ENCODE measurements around the gene OR1S2. TPM values are rescaled to one million over a fixed set of nuclear protein-coding genes. Genes with fewer than 3 reads are reported as not detected.

Gene OR1S2
- total RNA-seq, 1 donor from 2014 or later: not detected

DNA sequence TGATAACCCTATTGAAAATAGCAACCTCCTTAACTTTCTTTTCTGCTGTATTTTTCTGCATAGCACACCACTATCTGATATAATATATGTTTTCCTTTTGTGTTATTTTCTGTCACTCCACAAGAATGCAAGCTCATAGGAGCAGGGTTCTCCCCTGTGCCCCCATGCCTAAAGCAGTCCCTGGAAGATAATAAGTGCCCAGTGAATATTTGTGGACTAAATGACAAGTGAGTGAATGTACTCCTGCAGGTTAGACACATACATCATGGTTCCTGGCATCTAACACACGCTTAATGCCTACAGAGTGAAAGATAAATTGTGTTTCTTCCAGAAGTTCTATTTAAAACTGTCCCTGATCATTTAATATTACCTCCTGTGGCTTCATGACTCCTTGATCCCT is 39.0 kb downstream of the OR1S2 start:
- TF ChIP-seq, protein P1, sequence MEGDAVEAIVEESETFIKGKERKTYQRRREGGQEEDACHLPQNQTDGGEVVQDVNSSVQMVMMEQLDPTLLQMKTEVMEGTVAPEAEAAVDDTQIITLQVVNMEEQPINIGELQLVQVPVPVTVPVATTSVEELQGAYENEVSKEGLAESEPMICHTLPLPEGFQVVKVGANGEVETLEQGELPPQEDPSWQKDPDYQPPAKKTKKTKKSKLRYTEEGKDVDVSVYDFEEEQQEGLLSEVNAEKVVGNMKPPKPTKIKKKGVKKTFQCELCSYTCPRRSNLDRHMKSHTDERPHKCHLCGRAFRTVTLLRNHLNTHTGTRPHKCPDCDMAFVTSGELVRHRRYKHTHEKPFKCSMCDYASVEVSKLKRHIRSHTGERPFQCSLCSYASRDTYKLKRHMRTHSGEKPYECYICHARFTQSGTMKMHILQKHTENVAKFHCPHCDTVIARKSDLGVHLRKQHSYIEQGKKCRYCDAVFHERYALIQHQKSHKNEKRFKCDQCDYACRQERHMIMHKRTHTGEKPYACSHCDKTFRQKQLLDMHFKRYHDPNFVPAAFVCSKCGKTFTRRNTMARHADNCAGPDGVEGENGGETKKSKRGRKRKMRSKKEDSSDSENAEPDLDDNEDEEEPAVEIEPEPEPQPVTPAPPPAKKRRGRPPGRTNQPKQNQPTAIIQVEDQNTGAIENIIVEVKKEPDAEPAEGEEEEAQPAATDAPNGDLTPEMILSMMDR (IDR thresholded peaks at IDR 0.05; ENCODE audit: unreplicated experiment): no peak
- no peak for DNase-seq (ENCODE audit: low spot score, unreplicated experiment)
- Mint-ChIP-seq H3K4me3 (ENCODE audit: low read depth) (no peak overlapping the region), H3K27me3 (no peaks in the 10 kb centered on the region), H3K9me3 (ENCODE audit: low read depth) (no peaks in the 10 kb centered on the region), H3K4me1 (ENCODE audit: low read depth) (peaks cover 24% of the 10 kb centered on the region), H3K27ac (no peak overlapping the region), H3K36me3 (ENCODE audit: insufficient read depth) (no peaks in the 10 kb centered on the region)

- Mint-ChIP-seq H3K27me3 (no peaks in the 10 kb centered on the region), H3K4me1 (ENCODE audit: low read depth) (peaks cover 24% of the 10 kb centered on the region), H3K4me3 (ENCODE audit: low read depth) (no peak overlapping the region), H3K27ac (no peak overlapping the region), H3K36me3 (ENCODE audit: insufficient read depth) (no peaks in the 10 kb centered on the region), H3K9me3 (ENCODE audit: low read depth) (no peaks in the 10 kb centered on the region)
- TF ChIP-seq, protein P1 (IDR thresholded peaks at IDR 0.05; ENCODE audit: unreplicated experiment): no peak
- no peak for DNase-seq (ENCODE audit: low spot score, unreplicated experiment)
Measured at GRCh38 chr11:58164389-58164788, 39.6 kb downstream of the OR1S2 start.

Other genes starting within 250 kb of the OR1S2 start
- gene OR9Q1, start 180.3 kb downstream of the OR1S2 start, total RNA-seq: not detected in 2 replicates
- not detected in 2 replicates for gene OR6Q1, start 173.2 kb downstream of the OR1S2 start, total RNA-seq
- not detected in 2 replicates for gene OR9I1, start 78.6 kb downstream of the OR1S2 start, total RNA-seq
- gene OR9Q2, start 15.1 kb downstream of the OR1S2 start, total RNA-seq: not detected in 2 replicates
- gene OR1S1, start 8.6 kb upstream of the OR1S2 start, total RNA-seq: not detected in 2 replicates
- gene OR10Q1, start 24.8 kb upstream of the OR1S2 start, total RNA-seq: not detected in 2 replicates
- gene OR10W1, start 64.1 kb upstream of the OR1S2 start, total RNA-seq: not detected in 2 replicates
- not detected in 2 replicates for gene OR5B17, start 154.9 kb upstream of the OR1S2 start, total RNA-seq
- gene OR5B3, start 202.7 kb upstream of the OR1S2 start, total RNA-seq: not detected in 2 replicates
- gene OR5B2, start 224.0 kb upstream of the OR1S2 start, total RNA-seq: not detected in 2 replicates
- gene OR5B12, start 238.1 kb upstream of the OR1S2 start, total RNA-seq: not detected in 2 replicates